RWPE1 (cell line): ENCODE measurements around the gene RPL32.
"Not testable (repeated sequence)": the region's sequence is repeated elsewhere in the genome, so short reads cannot be mapped to it uniquely, and the experiment has no call there.

Experiments used
- CTCF ChIA-PET: fragments of 350-600 bp; sonication (Branson Sonifier 250); formaldehyde crosslinking; extraction: SDS; loops from one replicate; lab custom pipeline; 2021; lab: Yijun Ruan, JAX
- POLR2A ChIA-PET: fragments of 400-600 bp; formaldehyde crosslinking; extraction: SDS; loops from one replicate; lab custom pipeline; 2020; ENCODE audit warnings: antibody characterized with exemption; ENCODE audit not compliant: low non-redundant PET; lab: Yijun Ruan, JAX
- DNase-seq: peaks from one replicate; pipeline ENCODE4 v3.0.0; 2012; ENCODE audit warnings: low spot score
- H3K27ac ChIP-seq: fragments of 450-650 bp; 2 replicates; pipeline ENCODE4 v1.5.1; 2017
- TF ChIP-seq, protein P1 (sequence below): fragments of 450-650 bp; conservative IDR thresholded peaks from 2 replicates; pipeline ENCODE4 v1.5.1; 2017; ENCODE audit warnings: low read depth, mild to moderate bottlenecking

Gene RPL32

GRCh38 chr3:12884186-12884680, 42.9 kb upstream of the RPL32 start:
- H3K27ac ChIP-seq, result no peak overlapping the region
- CTCF ChIA-PET, result interaction anchor here (0.7 kb wide), 1 partner anchor 16 kb away, joined by 3 read pairs; no protein-coding TSS in a partner anchor
- POLR2A ChIA-PET, result no interaction called here
- TF ChIP-seq, protein P1, sequence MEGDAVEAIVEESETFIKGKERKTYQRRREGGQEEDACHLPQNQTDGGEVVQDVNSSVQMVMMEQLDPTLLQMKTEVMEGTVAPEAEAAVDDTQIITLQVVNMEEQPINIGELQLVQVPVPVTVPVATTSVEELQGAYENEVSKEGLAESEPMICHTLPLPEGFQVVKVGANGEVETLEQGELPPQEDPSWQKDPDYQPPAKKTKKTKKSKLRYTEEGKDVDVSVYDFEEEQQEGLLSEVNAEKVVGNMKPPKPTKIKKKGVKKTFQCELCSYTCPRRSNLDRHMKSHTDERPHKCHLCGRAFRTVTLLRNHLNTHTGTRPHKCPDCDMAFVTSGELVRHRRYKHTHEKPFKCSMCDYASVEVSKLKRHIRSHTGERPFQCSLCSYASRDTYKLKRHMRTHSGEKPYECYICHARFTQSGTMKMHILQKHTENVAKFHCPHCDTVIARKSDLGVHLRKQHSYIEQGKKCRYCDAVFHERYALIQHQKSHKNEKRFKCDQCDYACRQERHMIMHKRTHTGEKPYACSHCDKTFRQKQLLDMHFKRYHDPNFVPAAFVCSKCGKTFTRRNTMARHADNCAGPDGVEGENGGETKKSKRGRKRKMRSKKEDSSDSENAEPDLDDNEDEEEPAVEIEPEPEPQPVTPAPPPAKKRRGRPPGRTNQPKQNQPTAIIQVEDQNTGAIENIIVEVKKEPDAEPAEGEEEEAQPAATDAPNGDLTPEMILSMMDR, result no peak
- DNase-seq, result no peak

DNA sequence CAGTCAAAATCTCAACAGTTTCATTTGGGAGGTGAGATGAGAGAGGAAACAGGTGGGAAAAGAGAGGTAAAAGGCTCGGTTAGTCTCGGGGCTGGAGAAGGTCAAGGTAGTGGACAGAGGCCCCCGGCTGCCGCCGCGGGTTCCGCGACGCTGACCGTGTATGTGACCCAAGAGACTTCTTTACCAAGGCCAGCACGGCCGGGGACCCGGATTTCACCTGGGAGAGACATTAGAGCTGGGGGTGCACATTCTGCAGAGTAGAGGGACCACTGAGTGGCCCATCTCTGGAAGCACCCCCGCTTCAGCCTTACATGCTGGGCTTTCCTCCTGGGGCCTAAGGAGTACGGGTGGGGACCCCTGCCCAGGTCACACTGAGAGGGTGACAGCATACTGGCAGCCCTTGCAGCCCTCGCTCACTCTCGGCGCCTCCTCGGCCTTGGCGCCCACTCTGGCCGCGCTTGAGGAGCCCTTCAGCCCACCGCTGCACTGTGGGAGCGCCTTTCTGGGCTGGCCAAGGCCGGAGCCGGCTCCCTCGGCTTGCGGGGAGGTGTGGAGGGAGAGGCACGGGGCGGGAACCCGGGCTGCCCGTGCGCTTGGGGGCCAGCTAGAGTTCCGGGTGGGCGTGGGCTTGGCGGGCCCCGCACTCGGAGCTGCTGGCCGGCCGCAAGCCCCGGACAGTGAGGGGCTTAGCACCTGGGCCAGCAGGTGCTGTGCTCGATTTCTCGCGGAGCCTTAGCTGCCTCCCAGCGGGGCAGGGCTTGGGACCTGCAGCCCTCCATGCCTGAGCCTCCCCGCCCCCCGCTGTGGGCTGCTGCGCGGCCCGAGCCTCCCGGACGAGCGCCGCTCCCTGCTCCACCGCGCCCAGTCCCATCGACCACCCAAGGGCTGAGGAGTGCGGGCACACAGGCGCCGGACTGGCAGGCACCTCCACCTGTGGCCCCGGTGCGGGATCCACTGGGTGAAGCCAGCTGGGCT, 41.3 kb upstream of the RPL32 start:
- TF ChIP-seq, protein P1, result no peak
- DNase-seq, result no peak
- ChIA-PET CTCF (no interaction called here), POLR2A (no interaction called here)
- no peak overlapping the region for H3K27ac ChIP-seq

DNA sequence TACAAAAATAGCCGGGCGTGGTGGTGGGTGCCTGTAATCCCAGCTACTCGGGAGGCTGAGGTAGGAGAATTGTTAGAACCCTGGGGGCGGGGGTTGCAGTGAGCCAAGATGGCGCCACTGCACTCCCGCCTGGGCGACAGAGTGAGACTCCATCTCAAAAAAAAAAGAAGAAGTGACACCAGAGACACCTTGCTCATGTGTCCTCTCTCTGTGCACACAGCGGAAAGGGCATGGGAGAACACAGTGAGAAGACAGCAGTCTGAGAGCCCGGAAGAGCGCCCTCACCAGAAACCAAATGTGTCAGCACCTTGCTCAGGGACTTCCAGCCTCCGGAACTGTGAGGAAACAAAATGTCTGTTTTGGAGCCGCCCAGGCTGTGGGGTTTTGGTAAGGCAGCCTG, 40.5 kb upstream of the RPL32 start:
- H3K27ac ChIP-seq, CTCF ChIA-PET, DNase-seq, POLR2A ChIA-PET: not testable (repeated sequence)

DNA sequence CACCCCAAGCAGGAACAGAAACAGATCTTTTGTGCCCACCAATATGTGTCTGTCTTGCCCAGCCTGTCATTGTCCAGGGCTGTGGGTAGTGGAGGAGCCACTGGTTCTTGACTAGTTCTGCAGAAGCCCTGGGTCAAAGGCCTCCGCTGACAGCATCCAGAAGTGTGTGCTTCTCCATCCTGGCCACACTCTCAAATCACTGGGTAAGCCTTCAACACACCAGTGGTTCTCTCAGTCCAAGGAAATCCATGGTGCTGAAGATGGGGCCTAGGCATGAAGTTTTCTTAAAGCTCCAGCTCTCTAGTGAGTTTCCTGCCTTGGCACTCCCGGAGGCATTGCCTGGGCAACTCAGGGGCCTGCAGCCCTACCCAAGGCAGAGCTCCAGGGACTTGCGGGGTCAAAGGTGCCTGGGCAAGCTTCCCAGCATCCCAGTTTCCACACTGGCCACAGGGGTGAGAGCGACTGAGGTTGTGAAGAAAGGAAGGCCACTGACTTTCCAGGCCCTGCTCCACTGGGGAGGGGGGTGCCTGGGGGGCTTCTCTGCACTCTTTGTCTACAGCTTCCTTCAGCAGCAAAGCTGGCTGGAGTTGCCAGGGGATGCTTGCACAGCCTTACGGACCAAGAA, 37.9 kb upstream of the RPL32 start:
- TF ChIP-seq, protein P1, result no peak
- DNase-seq, result no peak
- CTCF ChIA-PET, result no interaction called here
- POLR2A ChIA-PET, result no interaction called here
- no peak overlapping the region for H3K27ac ChIP-seq

- DNase-seq, H3K27ac ChIP-seq, CTCF ChIA-PET, POLR2A ChIA-PET: not testable (repeated sequence)
Measured at GRCh38 chr3:12878758-12879157, 37.4 kb upstream of the RPL32 start.

DNA sequence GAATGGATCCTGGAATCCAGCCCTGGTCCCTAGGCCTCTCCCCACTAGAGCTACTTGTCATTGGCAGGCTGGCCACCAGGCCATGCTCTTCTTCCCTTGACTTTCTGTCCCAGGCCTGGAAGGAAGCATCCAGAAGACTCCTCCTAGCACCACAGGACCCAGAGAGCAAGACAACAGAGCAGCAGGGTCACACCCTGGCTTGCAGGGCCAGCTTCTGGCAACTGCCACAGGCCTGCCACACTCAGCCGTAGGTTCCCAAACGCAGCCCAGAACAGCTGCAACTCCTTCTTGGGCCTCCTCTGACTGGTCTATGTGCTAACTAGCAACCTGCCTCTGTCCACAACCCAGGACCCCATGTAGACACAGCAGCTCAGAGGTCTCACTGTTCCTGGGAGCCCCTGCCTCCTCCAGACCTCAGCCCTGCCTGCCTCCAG, 36.8 kb upstream of the RPL32 start:
- TF ChIP-seq, protein P1, result no peak
- no peak for DNase-seq
- CTCF ChIA-PET, result no interaction called here
- POLR2A ChIA-PET, result interaction anchor here (0.6 kb wide), 1 partner anchor 117 kb away, joined by 3 read pairs; no protein-coding TSS in a partner anchor
- no peak overlapping the region for H3K27ac ChIP-seq

GRCh38 chr3:12877040-12877439, 35.7 kb upstream of the RPL32 start:
- POLR2A ChIA-PET, result no interaction called here

More at GRCh38 chr3:12877040-12877439, 35.7 kb upstream of the RPL32 start:
- TF ChIP-seq, protein P1, result no peak
- DNase-seq, result no peak
- no peak overlapping the region for H3K27ac ChIP-seq
- CTCF ChIA-PET, result interaction anchor here (1.2 kb wide), 1 partner anchor 35 kb away, joined by 4 read pairs; the partner anchor contains the start of gene RPL32
